ENCODE measurements around the gene CRACR2B.

The CRACR2B gene

DNA sequence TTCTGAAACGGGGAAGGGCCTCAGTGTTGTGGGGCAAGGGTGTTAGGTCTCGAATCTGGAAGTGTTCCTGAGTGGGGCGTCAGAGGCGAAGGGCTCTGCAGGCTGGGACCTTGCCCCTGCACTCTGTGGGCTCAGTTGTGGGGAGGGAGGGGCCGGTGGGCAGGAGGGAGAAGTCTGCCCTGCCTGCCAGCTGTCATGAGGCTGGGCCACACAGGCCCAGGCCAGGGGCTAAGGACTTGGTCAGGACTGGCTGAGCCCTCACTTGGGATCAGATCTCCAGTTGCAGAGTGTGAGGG lies at the start of gene CRACR2B:
Gene CRACR2B (plus strand): TSS at position 23 of the 296 bp plus-strand sequence. CDS start 689 bp downstream, outside the sequence.
- peak in 1 of 3 donors; percentile 31 for DNase-seq

DNA sequence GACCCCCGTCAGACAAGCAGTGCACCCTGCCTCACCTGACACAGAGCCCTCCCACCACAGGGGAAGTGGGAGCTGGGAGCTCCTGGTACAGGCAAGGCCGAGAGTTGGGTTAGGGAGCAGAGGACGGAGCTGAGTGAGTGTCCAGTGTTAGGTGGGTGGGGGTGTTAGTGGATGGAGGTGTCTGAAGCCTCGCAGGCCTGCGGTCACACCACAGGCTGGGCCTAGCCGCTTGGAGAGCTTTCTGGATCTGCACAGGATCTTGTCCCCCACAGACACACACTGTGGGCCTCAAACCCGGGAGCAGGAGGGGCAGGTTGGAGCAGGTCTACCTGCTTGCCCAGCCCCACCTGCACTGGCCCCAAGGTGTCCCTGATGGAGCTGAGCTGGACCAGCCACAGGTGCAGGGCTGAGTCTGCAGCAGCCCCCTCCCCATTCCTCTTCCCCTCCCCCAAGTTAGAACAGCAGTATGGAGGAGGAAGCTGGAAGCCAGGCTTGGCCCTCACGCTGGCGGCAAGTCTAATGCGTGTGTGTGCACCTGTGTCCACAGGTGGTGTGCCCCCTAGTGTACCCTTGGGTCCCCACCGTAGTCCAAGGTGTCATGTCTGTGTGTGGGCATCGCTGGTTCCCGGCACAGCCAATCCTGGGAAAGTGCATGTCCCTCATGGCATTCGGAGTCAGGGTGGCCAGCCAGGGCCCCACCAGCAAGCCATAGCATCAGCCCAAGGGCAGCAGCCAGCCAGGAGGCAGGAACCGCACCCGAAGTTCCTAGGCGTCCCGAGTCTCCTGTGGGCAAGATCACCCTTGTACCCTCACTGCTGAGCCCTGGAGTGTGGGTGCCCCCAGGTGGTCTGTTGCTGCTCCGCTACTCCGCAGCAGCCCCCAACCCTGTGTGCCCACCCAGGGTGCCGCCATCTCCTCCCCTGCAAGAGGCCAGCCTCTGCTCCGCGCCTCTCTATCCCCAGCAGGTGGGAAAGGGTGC lies 48.5 kb upstream of the CRACR2B start:
- no peak for DNase-seq

DNA sequence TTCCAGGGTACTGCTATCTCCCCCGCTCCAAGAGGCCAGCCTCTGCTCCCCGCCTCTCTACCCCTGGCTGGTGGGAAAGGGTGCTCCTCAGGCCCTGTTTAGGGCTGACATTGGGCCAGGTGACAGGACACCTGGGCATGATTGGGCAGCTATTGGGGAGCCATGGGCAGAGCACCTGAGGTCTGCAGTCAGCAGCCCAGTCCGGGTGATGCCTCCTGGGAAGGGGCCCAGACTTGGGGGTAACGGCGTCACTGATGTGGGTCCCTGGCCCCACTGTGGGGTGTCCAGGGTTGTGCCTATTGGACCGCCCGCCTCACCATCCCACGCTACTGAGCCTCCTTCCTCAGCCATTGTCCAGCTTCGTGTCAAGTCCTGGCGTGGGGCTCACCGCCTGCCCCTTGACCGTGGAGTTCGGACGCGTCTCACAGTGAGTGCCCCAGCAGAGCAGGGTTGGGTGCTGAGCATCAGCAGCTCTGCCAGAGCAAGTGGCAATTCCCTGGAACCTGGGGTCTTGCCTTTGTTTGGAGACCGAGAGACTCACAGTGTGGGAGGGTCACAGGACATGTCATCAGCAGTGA lies 47.7 kb upstream of the CRACR2B start:
- no peak for DNase-seq

DNA sequence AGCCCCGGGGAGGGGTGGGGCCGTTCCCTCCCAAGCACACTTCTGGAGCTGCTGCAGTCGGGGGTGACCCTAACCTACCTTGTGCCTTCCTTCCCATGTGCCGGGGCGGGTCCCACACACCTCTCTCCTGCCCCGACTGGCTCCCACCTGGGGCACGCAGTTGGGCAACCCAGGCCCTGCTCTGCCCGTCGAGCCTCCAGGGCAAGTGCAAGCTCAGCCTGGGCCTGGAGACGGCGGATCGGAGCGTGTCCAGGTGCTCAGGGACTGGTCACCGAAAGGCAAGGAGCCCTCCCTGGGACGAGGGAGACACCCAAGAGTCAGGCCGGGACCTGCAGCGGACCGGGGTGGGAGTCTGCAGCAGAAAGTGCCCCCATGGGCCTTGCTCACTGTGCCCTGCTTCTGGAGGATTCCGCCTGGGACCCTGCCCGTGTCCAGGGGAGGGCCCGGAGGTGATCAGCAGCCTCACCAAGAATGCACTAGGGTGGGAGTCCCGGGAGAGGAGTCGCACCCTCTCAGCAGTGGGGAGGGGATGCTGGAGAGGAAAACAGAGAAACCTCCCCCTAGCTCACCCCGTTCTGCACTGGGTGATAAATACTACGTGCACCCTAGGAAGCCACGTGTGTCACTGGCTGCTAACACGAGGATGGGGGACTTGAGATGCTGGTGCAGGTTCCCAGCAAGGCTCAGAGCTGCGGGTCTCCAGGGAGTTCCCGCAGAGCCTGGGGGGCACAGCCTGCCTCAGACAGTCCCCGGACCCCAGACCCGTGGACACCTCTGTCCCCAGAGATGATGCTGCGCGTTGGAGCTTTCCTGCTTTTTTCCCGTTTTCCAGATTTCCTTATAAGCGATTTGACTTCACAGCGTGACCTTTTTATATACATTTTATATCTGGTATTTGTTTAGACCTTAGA lies 45.2 kb upstream of the CRACR2B start:
- DNase-seq = no peak

DNA sequence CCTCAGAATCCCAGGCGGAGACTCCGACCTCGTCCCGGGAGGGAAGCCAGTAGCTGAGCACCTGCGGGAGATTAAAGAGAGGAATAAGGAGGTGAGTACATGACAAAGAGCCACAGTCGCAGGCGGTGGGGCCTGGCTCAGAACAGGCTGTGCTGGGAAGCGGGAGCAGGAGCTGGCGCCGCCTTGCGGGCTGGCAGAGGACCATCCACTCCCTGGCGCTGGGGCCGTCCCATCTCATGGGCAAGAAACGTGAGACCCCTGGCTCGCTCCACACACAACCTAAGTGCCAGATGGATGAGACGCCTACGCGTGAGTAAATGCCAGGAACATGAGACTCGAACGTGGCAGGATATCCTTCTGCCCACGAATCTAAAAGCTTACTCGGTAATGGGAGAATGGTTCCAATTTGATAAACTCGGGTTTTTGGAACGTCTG lies 44.1 kb upstream of the CRACR2B start:
- peak in 1 of 3 donors; percentile 79 for DNase-seq

DNA sequence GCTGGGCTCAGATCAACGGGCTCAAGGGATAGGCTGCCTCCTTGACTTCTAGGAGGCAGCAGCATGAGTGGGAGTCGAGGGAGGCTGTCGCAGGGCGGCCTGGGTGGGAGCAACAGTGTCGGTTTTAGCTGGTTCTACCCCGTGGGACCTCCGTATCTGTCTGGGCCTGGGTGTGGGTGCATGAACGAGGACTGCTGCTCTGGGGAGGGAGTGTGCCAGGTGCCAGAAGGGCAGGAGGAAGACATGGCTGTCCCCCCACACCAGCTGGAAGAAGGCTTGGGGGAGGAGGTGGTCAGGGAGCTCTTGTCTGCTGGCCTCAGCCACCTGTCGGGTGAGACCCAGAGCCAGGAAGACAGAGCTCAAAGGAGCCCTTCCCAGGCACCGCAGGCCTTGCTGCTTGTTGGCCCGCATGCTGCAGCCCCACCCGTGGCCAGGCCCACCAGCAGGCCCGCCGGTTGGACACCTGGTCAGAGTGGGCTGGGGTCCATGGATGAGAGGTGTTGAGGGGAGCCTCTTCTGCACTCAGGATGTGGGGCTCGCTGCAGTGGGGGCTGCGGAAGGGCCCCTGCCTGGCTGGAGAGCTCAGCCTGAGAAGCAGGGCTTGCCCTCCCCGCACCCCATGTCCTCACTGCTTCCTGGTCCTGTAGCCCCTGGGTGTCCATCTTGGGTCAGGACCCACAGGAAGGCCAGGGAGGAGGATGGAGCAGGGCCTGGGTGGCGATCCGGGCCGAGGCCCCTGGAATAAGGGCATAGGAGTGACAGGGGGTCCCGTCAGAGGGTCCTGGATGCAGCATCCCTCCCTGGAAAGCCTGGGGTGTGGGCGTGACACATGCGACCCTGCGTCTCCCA lies 41.3 kb upstream of the CRACR2B start:
- no peak for DNase-seq

DNA sequence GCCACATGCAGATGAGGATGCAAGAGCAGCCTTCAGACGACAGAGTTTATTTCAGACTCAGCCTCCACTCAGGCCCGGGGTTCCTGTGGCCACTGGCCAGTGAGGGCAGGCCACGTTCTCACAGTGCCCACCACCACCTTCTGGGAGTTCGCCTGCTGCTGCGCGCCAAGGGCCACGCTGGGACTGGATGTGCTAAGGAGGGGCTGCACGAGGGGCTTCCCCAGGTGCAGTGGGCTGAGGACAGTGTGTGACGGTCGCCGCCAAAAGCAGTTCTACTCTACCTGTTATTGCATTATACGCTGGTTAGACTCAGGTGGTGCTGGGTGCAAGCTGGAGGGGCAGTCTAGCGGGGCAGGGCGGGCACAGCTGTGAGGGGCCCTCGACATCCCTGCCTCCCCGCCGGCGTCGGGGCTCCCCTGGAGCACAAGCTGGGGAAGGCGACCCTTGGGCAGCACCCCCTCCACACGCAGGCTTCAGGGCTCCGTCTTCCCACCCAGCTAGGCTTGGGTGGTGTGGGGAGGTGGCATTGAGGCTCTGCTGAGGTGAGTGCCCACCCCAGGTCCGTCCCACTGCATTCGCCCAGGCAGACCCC lies 40.5 kb upstream of the CRACR2B start:
- DNase-seq = no peak

DNA sequence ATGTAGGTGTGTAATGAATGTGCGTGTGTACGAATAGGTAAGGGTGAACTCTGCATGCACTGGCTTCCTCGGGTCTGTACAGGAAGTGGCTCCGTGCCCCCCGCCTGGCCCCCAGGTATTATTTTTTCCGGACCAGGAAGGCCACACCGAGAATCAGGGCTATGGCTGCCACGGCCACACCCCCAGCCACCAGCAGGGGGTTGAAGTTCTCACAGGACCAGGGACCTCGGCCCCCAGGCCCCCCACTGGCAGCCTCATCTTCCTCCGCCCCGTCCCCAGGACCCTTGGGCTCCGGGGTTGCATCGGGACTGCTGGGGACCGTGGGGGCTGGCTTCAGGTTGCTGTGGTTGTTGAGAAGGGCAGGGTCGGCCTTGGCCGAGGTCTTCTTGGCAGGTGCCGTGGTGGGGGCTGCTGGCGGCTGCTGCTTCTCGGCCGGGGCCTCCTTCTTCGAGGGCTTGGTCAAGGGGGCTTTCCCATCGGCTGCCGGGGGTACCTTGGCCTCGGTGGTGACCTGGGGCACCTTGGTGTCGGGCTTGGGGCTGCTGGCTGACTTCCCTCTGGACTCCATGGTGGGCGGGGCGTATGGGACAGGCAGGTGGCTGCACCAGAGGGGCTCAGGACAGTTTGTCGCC lies 39.6 kb upstream of the CRACR2B start:
- DNase-seq = no peak

DNA sequence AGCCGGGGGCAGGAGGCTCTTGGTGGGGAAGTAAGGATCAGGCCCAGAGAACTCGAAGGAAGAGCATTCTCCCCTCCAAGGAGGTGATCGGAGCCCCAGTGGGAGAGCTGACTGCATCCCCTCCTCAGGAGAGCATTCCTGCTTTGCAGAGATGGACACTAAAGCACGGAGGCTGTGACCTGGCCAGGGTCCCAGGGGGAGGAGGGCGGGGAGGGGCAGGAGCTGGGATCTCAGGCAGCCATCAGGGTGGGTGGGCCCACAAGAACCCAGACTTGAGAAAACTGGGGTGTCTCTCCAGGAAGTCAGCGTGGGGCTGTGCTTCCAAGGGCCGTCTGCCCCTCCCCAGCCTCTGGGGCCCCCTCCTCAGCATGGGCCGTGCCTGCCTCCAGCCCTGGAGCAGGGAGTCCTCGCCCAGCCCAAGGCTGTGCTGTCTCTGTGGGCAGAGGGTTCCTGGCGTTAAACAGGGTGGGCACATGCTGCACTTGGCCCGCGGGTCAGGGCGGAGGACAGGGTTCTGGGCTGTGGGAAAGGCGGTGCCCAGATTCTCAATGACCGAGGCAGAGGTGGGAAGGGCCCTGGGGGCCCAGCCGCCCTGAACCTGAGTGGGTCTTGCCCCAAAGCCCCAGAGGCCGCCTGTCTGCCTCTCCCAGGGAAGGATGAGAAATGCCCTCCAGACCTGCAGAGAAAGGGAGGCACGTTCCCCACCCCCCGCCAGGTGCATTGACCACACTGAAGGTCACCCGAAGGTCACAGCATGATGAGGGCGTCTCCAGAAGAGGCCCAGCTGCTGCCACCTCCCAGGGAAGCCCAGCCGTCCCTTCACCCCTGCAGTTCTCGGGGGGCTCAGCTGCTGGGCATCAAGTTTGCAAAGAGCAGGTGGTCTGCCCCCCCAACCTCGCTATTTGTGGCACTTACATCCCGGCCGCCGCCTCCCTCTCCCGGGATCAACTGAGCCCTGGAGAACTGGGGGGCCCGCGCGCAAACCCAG lies 38.5 kb upstream of the CRACR2B start:
- no peak for DNase-seq

DNA sequence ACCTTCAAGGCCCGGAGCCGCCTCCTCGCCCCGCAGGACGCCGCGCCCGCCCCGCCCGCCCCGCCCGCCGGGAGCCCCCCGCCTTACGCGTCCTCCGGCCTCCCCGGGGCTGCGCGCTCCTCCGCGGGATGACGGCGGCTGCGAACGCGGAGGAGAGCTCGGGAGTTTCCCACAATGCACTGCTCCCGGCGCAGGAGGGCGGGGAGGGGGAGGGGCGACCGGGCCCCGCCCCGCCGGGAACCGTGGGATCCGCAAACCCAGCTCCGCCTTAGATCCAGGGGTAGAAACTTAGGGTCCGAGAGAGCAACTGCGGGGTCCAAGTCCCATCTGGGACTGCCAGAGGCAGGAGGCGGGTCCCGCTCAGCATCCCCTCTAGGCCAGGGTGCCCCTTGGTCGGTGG lies 37.8 kb upstream of the CRACR2B start, which contains the start of gene CEND1:
Gene CEND1 (minus strand): TSS at position 148 of the 400 bp plus-strand sequence. CDS start 1,514 bp downstream, outside the sequence.
- peak; percentile 25 to 66 (median 54) for DNase-seq

DNA sequence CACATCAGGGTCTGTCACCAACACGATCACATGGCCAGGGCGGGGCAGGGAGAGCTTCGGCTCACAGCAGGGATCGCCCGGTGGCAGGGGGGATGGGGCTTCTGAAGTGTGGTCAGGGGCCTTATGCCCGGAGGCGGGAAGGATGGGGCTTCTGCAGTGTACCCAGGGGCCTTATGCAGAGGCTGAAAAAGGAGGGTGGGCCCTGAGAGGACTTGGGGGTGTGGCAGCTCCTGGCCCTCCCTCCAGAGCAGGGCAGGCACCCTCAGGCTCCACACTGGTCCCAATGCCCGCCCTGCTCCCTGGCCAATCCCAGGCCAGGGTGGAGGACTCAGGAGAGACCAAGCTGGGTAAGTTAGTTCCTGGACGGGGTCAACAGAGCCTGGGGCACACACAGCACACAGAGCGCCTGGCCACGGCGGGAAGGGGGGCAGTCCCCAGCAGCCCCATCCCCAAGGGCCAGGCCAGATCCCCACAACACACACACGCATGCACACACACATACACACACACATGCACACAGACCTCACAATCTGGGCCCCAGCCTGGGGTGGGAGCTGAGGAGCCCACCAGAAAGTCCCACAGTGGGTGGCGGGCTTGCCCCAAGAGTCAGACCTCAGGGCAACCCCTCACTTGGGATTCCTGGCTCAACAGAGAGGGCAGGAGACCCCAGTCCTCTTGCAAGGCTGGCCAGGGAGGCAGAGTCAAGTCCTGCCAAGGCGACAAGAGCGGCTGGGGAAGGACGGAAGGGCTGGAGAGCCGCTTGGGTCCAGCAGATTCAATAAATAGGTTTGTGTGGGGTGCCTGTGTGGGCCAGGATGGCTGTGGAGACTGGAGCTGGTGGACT lies 36.8 kb upstream of the CRACR2B start:
- no peak for DNase-seq

DNA sequence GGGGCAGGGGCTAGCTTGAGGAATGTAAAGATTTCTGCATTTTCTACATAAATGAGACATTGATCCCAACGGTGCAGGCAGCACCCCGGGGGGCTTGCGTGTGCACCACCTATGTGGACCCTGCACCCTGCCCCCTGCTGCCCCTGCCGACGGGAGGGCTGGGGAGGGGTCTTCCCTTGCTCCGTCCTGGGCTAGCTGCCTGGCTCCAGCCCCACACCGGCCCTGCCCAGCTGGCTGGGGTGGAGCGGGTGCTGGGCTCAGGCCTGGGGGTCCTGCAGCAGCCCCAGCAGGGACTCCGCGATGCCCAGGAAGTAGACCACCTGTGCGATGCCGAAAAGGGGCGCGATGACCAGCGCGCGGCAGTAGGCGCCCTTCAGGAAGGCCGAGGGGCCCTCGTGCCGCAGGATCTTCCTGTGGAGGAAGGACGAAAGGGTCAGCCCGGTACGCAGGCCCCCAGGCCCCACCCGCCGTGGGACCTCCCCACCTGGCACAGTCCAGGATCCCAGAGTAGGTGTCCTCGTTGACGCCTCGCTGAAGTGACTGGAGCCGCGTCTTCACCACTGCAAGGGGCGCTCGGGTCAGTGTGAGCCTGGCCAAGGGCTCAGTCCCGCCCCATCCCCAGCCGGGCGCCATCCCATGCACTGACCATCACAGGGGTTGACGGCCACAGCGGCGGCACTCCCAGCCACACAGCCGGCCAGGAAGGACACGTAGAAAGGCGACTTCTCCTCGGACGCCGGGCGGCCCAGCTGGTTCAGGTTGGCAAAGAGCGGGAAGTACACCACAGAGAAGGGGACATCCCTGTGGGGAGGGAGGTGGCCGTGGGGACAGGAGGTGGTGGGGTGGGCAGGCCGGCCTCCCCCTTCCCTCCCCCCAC lies 35.8 kb upstream of the CRACR2B start:
- no peak for DNase-seq

DNA sequence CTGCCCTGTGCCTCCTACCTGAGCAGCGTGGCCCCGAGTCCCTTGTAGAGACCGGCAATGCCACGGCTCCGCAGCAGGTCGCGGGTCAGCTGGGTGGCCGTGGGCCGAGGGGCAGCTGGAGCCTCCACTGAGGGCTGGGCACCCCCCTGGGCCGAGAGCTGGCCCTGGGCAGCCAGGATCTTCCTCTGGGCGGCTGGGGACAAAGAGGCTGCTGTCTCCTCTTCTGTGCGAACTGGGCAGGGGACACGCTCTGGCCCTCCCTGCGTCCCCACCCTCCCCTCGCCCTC lies 35.2 kb upstream of the CRACR2B start:
- DNase-seq = no peak

DNA sequence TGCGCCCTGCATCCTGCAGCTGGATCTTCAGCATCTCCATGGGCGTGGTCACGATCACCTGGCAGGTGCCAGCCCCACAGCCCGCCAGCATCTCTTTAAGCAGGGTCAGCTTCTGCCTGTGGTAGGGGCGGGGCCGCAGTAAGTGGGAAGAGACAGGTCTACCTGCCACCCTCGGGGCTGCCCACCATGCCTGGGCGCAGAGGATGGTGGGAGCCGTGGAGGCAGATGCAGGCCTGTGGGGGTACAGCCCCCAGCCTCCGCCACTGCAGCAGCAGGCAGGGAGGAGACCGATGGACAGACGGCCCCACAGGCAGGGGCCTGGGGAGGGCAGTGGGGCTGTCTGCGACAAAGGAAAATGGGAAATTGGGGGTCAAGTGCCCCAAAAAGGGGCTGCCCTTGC lies 34.8 kb upstream of the CRACR2B start:
- no peak for DNase-seq

DNA sequence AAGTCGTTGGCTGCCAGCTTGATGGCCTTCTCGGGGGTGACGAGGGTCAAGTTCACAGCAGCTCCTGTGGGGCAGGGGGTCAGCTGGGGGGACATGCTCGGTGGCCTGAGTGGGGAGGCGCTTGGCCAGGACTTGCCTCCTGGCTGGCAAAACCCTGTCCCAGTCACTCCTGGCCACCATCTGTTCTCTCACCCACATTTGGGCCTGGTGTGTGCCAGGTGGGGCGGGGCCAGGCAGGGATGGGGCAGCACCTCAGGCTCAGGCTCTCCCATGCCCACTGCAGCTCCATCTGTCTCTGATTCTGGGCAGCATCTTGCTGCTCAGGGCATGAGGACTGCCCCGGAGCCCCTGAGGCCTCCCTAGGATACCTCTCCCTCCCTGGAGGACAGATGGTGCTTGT lies 34.2 kb upstream of the CRACR2B start:
- DNase-seq = no peak

DNA sequence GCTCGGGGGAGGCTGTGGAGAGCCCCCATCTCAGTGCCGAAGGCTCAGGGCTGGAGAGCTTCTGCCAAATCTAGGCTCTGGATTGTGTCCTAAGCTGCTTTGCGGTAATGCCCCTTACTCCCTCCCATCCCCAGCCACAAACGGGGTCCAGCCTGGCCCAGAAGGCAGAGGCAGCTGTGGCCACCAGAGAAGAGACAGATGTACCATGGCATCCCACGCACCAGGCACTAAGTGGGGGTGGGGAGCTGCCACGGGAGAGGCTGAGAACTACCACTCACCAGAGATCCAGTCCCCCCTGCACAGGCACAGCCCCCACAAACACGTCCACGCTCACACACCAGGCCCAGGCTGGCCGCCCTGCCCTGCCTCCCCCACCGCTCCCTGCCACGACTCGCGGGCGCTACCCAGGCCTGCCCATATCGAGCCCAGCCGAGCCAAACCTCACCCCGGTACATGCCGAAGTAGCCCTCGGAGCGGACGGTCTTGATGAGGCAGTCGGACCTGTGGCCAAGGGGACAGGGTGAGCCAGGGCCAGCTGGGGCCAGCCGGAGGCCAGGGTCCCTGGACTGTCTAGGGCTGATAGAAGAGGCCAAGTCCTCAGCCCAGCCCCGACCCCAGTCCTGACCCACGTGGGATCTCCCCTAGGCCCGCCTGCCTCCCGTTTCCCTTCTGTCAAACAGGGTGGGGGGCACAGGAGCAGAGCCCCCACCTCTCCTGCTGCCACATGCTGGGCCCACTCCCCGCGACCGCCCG lies 33.5 kb upstream of the CRACR2B start:
- DNase-seq = no peak
